NCI-H2171 (cell line): Measurements from ENCODE around the gene NHLH2.

Experiments used
- DNase-seq: peaks from one replicate; lab custom pipeline; 2025; lab: John Stamatoyannopoulos, UW

Gene NHLH2

GRCh38 chr1:115840605-115841460 lies at the start of gene NHLH2:
Gene NHLH2, minus strand, starts transcription at chr1:115841126. Its CDS starts 2,754 bp downstream, at chr1:115838372.
- DNase-seq: peak; percentile 90

GRCh38 chr1:115890580-115890979 lies 49.7 kb upstream of the NHLH2 start:
- DNase-seq: no peak

- DNase-seq: no peak
Measured at GRCh38 chr1:115888976-115889375, 48.0 kb upstream of the NHLH2 start.

GRCh38 chr1:115882913-115883902 lies 42.3 kb upstream of the NHLH2 start:
- DNase-seq: no peak

- no peak for DNase-seq
Measured at GRCh38 chr1:115880981-115881672, 40.2 kb upstream of the NHLH2 start.

- DNase-seq: no peak
Measured at GRCh38 chr1:115879977-115880376, 39.1 kb upstream of the NHLH2 start.

GRCh38 chr1:115877511-115877910 lies 36.6 kb upstream of the NHLH2 start:
- DNase-seq: peak; percentile 78

- no peak for DNase-seq
Measured at GRCh38 chr1:115874904-115875303, 34.0 kb upstream of the NHLH2 start.

- no peak for DNase-seq
Measured at GRCh38 chr1:115874497-115874896, 33.6 kb upstream of the NHLH2 start.

- no peak for DNase-seq
Measured at GRCh38 chr1:115873184-115873583, 32.3 kb upstream of the NHLH2 start.

GRCh38 chr1:115869064-115869463 lies 28.1 kb upstream of the NHLH2 start:
- no peak for DNase-seq

GRCh38 chr1:115867216-115867615 lies 26.3 kb upstream of the NHLH2 start:
- no peak for DNase-seq

- no peak for DNase-seq
Measured at GRCh38 chr1:115865704-115866380, 24.9 kb upstream of the NHLH2 start.

- DNase-seq: no peak
Measured at GRCh38 chr1:115862403-115862802, 21.5 kb upstream of the NHLH2 start.

GRCh38 chr1:115854005-115854404 lies 13.1 kb upstream of the NHLH2 start:
- no peak for DNase-seq

GRCh38 chr1:115850937-115851336 lies 10.0 kb upstream of the NHLH2 start:
- DNase-seq: no peak

- no peak for DNase-seq
Measured at GRCh38 chr1:115847787-115848186, 6.9 kb upstream of the NHLH2 start.

GRCh38 chr1:115842948-115843347 lies 2.0 kb upstream of the NHLH2 start:
- DNase-seq: peak; percentile 41

GRCh38 chr1:115839679-115840237 lies 1.2 kb downstream of the NHLH2 start:
- DNase-seq: no peak

- DNase-seq: peak; percentile 68
Measured at GRCh38 chr1:115839029-115839678, 1.8 kb downstream of the NHLH2 start.
